GM19328 (cell line): ENCODE measurements around the gene ITGB2.
"Not testable (repeated sequence)": the region's sequence is repeated elsewhere in the genome, so short reads cannot be mapped to it uniquely, and the experiment has no call there.

Source experiments
- ATAC-seq: cut with Tn5 transposase; IDR thresholded peaks from one replicate; pipeline ENCODE4 v1.9.1; 2021; ENCODE audit warnings: mild to moderate bottlenecking, moderate library complexity; ENCODE audit not compliant: unreplicated experiment

Gene ITGB2

GRCh38 chr21:44942566-44942965 is 21.9 kb upstream of the ITGB2 start:
- no peak for ATAC-seq

GRCh38 chr21:44941567-44941966 is 20.9 kb upstream of the ITGB2 start:
- no peak for ATAC-seq

- ATAC-seq: peak; percentile 34
Observed at GRCh38 chr21:44940116-44940631, 19.5 kb upstream of the ITGB2 start.

- peak; percentile 68 for ATAC-seq
Observed at GRCh38 chr21:44939532-44940115, 18.9 kb upstream of the ITGB2 start, which contains the start of gene SLX9. TSS of gene SLX9 (plus strand) at chr21:44940029. CDS start at chr21:44940058, 29 bp downstream.

- ATAC-seq: no peak
Observed at GRCh38 chr21:44938772-44939531, 18.3 kb upstream of the ITGB2 start.

- ATAC-seq: no peak
Observed at GRCh38 chr21:44935533-44935927, 14.8 kb upstream of the ITGB2 start.

- no peak for ATAC-seq
Observed at GRCh38 chr21:44934797-44935532, 14.3 kb upstream of the ITGB2 start.

- ATAC-seq: no peak
Observed at GRCh38 chr21:44934276-44934675, 13.6 kb upstream of the ITGB2 start.

- no peak for ATAC-seq
Observed at GRCh38 chr21:44933918-44934260, 13.2 kb upstream of the ITGB2 start.

GRCh38 chr21:44933199-44933917 is 12.7 kb upstream of the ITGB2 start:
- ATAC-seq: no peak

- no peak for ATAC-seq
Observed at GRCh38 chr21:44932408-44933181, 11.9 kb upstream of the ITGB2 start.

GRCh38 chr21:44931501-44932407 is 11.1 kb upstream of the ITGB2 start:
- ATAC-seq: no peak

GRCh38 chr21:44931137-44931500 is 10.4 kb upstream of the ITGB2 start:
- ATAC-seq: no peak

- ATAC-seq: no peak
Observed at GRCh38 chr21:44930543-44930981, 9.9 kb upstream of the ITGB2 start.

- no peak for ATAC-seq
Observed at GRCh38 chr21:44929799-44930542, 9.3 kb upstream of the ITGB2 start.

GRCh38 chr21:44929242-44929798 is 8.6 kb upstream of the ITGB2 start:
- ATAC-seq: no peak

- ATAC-seq: not testable (repeated sequence)
Observed at GRCh38 chr21:44928500-44929241, 8.0 kb upstream of the ITGB2 start.
